ENCODE results near the gene STRIP2.
"Not testable (repeated sequence)": the region's sequence is repeated elsewhere in the genome, so short reads cannot be mapped to it uniquely, and the experiment has no call there.

- TF ChIP-seq CTCF, POLR2A (IDR thresholded peaks at IDR 0.05): not testable (repeated sequence)
Observed at GRCh38 chr7:129476398-129476797, 42.2 kb downstream of the STRIP2 start.
